GM18858 (cell line): ENCODE measurements around the gene UQCRC2.
"Not testable (repeated sequence)": the region's sequence is repeated elsewhere in the genome, so short reads cannot be mapped to it uniquely, and the experiment has no call there.

Source experiments
- ATAC-seq: cut with Tn5 transposase; IDR thresholded peaks from one replicate; pipeline ENCODE4 v1.9.1; 2021; ENCODE audit not compliant: unreplicated experiment

The UQCRC2 gene

GRCh38 chr16:22008215-22009059 is 55.3 kb downstream of the UQCRC2 start:
- ATAC-seq, result no peak

DNA sequence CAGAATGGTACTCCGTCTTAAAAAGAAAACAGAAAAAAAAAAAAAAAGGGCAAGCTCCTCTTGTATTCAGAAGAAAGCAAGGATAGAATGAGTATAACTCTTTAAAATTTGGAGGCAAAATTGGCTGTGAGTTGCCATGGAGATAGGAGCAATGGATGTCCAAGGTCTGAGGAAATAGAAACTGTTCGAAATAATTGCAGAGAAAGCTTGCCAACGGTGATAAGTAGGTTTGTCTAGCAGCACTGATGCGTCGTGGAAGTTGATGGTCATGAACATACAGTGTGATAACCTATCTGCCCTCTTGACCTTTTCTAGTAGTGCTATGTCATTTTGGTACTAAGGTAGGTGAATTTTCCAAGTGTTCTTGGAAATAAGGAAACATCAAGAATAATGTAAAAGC is 57.7 kb downstream of the UQCRC2 start:
- no peak for ATAC-seq

DNA sequence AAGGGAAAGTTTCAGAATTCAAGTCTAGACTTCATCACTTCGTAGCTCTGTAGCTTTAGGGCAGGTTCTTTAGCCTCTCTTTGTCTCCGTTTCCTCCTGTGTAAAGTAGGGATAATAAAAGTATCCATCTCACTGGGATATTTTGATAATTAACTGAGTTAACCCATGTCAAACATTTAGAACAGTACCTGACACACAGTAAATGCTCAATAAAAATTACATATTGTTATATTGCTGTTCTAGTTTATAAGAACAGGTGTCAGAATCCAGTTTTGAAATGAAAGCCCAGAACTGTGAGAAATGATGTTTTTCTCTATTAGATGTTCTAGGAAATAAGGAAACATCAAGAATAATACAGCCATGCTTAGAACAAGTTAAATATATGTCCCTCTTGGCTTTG is 59.1 kb downstream of the UQCRC2 start:
- ATAC-seq, result no peak

GRCh38 chr16:22013486-22013885 is 60.3 kb downstream of the UQCRC2 start:
- no peak for ATAC-seq

DNA sequence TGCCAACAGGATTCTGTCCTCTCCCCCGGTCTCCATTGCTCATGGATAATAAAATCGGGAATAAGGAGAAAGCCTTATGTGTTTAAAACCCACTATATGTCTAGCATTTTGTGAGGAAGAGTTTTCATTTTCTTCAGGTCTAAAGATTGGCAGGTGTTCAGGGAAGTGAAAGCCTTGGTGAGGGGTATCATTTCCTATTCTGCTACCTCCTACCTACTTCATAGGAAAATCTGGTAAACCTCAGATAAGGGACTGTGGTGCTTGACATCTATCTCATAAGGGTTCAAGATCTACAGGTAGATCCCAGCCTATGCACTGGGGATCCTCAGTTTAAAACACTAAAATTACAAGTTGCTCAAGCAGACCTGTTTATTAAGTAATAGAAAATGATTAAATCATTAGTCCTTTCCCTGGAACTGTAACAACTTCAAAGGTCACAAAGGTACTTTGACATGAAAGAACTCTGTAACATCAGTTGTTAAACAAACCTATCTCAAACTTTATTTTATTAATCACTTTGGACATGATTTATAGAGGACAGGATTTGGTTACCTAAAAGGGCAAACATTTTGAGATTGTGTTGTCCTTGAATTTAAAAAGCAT is 61.2 kb downstream of the UQCRC2 start:
- no peak for ATAC-seq

- ATAC-seq, result no peak
Measured at GRCh38 chr16:22016927-22017326, 63.8 kb downstream of the UQCRC2 start.

GRCh38 chr16:22018559-22018958 is 65.4 kb downstream of the UQCRC2 start:
- no peak for ATAC-seq

GRCh38 chr16:22022151-22022550 is 69.0 kb downstream of the UQCRC2 start:
- ATAC-seq, result no peak

DNA sequence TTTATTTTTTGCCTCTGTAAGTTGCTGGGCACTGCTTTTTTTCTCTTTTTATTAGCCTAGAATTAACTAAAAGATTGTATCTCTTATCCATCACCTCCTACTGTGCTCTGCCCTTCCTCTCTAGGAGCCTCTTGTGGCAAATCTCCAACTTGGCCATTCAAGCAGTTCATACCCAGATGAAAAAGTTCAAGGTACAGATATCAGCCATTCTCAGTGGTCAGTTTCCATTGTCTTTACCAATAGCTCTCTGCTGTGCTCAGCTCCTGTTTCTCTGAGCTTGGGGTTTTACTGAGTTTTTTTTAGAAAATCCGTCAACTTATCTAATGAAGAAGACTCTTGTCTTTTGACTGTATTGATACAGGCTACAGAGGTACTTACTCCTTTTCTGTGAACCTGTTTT is 70.3 kb downstream of the UQCRC2 start:
- no peak for ATAC-seq

- ATAC-seq, result not testable (repeated sequence)
Measured at GRCh38 chr16:22024785-22025184, 71.6 kb downstream of the UQCRC2 start.

- no peak for ATAC-seq
Measured at GRCh38 chr16:22027633-22028032, 74.5 kb downstream of the UQCRC2 start.

- ATAC-seq, result no peak
Measured at GRCh38 chr16:22029632-22030031, 76.5 kb downstream of the UQCRC2 start.

GRCh38 chr16:22030087-22030812 is 77.1 kb downstream of the UQCRC2 start:
- ATAC-seq, result no peak

DNA sequence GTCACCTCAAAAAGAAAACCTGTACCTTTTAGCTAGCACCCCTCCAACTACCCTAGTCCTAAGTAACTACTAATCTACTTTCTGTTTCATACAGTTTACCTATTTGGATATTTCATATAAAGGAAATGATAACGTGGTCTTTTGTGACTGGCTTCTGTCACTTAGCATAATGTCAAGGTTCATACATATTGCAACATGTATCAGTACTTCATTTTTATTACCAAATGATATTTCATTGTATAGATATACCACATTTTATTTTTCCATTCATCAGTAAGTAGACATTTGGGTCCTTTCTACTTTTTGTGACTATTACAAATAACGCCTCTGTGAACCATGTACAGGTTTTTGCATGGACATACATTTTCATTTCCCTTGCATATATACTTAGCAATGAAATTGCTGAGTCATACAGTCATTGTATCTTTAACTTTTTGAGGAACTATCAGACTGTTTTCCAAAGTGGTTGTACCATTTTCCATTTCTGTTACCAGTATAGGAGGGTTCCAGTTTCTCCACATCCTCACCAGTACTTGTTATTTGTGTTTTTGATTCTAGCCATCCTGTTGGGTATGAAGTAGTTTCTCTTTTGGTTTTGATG is 78.4 kb downstream of the UQCRC2 start:
- no peak for ATAC-seq
